ENCODE measurements around the gene CCDC157. TPM values are rescaled to one million over a fixed set of nuclear protein-coding genes. Genes with fewer than 3 reads are reported as not detected.

Gene CCDC157
- polyA plus RNA-seq, 1 donor from 2014 or later, result 32.2 TPM

DNA sequence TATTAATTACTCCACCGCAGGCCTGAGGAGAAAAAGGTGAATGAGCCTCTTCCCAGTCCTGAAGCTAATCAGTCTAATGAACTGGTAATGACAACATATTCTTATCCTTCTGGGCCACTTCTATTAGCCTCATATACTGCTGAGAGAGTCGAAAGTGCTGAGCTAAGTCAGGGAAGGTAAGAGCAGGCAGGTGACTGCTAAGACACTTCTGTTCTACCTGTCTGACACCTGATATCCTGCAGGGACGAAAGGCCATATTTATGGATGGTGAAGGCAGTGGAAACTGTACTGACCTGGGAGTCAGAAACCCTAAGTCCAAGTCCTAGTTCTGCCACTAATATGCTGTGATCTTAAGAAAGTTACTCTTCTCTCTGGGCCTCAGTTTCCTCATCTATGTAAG, 33.6 kb upstream of the CCDC157 start:
- Histone ChIP-seq H3F3A (ENCODE audit: insufficient read depth, low read length, poor library complexity, severe bottlenecking) (no peaks in the 10 kb centered on the region), H3K9ac (ENCODE audit: low read length) (no peak overlapping the region), H3K79me2 (replicated peaks; ENCODE audit: insufficient read depth, low read length) (no peaks in the 10 kb centered on the region), H3K4me3 (ENCODE audit: low read length) (no peak overlapping the region), H3K27ac (ENCODE audit: low read length) (no peak overlapping the region), H3K27me3 (ENCODE audit: insufficient read depth, low read depth, low read length) (no peaks in the 10 kb centered on the region), H3K4me2 (ENCODE audit: low read length) (no peak overlapping the region), H3K9me2 (ENCODE audit: insufficient read depth, low read length) (no peaks in the 10 kb centered on the region), H3K36me3 (ENCODE audit: insufficient read depth, low read length) (no peaks in the 10 kb centered on the region), H4K20me1 (ENCODE audit: insufficient read depth) (no peaks in the 10 kb centered on the region), H2AFZ (ENCODE audit: low read depth, low read length) (no peak overlapping the region), H3K9me3 (ENCODE audit: low read length) (no peaks in the 10 kb centered on the region)
- TF ChIP-seq, protein P1, sequence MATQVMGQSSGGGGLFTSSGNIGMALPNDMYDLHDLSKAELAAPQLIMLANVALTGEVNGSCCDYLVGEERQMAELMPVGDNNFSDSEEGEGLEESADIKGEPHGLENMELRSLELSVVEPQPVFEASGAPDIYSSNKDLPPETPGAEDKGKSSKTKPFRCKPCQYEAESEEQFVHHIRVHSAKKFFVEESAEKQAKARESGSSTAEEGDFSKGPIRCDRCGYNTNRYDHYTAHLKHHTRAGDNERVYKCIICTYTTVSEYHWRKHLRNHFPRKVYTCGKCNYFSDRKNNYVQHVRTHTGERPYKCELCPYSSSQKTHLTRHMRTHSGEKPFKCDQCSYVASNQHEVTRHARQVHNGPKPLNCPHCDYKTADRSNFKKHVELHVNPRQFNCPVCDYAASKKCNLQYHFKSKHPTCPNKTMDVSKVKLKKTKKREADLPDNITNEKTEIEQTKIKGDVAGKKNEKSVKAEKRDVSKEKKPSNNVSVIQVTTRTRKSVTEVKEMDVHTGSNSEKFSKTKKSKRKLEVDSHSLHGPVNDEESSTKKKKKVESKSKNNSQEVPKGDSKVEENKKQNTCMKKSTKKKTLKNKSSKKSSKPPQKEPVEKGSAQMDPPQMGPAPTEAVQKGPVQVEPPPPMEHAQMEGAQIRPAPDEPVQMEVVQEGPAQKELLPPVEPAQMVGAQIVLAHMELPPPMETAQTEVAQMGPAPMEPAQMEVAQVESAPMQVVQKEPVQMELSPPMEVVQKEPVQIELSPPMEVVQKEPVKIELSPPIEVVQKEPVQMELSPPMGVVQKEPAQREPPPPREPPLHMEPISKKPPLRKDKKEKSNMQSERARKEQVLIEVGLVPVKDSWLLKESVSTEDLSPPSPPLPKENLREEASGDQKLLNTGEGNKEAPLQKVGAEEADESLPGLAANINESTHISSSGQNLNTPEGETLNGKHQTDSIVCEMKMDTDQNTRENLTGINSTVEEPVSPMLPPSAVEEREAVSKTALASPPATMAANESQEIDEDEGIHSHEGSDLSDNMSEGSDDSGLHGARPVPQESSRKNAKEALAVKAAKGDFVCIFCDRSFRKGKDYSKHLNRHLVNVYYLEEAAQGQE (IDR thresholded peaks at IDR 0.05; ENCODE audit: borderline replicate concordance), result no peak
- TF ChIP-seq TAF1 (IDR thresholded peaks at IDR 0.05; ENCODE audit: low read depth) (no peak), EZH2 (IDR thresholded peaks at IDR 0.05; ENCODE audit: borderline replicate concordance, insufficient read depth, low read length, poor library complexity, severe bottlenecking) (no peak), POLR2AphosphoS5 (IDR thresholded peaks at IDR 0.05) (no peak), SMC3 (conservative IDR thresholded peaks at IDR 0.05; ENCODE audit: poor library complexity) (no peak), EP300 (conservative IDR thresholded peaks at IDR 0.05; ENCODE audit: poor library complexity, severe bottlenecking) (no peak), MXI1 (conservative IDR thresholded peaks at IDR 0.05; ENCODE audit: poor library complexity, severe bottlenecking) (no peak), RAD21 (conservative IDR thresholded peaks at IDR 0.05) (no peak)
- TF ChIP-seq, protein P2, sequence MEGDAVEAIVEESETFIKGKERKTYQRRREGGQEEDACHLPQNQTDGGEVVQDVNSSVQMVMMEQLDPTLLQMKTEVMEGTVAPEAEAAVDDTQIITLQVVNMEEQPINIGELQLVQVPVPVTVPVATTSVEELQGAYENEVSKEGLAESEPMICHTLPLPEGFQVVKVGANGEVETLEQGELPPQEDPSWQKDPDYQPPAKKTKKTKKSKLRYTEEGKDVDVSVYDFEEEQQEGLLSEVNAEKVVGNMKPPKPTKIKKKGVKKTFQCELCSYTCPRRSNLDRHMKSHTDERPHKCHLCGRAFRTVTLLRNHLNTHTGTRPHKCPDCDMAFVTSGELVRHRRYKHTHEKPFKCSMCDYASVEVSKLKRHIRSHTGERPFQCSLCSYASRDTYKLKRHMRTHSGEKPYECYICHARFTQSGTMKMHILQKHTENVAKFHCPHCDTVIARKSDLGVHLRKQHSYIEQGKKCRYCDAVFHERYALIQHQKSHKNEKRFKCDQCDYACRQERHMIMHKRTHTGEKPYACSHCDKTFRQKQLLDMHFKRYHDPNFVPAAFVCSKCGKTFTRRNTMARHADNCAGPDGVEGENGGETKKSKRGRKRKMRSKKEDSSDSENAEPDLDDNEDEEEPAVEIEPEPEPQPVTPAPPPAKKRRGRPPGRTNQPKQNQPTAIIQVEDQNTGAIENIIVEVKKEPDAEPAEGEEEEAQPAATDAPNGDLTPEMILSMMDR (IDR thresholded peaks at IDR 0.05; ENCODE audit: poor library complexity, severe bottlenecking), result no peak

DNA sequence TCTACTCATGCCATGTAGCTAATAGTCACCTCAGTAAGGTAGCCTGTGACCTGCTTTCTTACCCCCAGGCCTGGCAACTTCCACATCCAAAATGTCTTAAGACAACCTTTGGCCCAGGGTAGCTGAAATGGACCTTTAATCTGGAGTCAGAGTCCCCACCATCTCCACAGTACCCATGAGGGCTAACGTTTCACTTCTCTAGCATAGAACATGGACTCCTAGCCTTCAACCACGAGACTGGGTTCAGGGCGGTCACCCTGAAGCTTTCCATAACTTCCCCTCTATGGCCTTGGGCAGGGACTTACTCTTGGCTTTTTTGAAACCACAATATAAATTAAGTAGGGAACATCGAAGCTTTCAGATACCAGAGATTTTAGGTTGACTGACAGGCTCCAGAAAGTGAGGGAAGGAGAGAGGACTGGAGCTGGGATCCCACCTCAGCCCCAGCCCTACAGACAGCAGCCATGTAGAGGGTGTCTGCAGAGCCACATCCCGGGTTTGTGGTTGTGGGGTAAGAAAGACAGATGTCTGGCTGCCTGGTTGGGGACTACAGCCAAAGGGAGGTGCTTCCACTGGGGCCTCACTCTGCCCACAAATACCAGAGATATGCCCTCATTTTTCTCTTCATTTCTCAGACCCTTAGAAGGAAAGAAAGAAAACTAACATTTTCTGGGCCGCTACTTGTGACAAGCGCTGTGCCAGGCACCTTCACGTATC, 32.6 kb upstream of the CCDC157 start:
- no peak overlapping the region for H3K4me2 ChIP-seq (ENCODE audit: low read length)
- H3K9ac ChIP-seq (ENCODE audit: low read length), result no peak overlapping the region
- TF ChIP-seq EP300 (conservative IDR thresholded peaks at IDR 0.05; ENCODE audit: poor library complexity, severe bottlenecking), result no peak
- TF ChIP-seq, protein P2 (IDR thresholded peaks at IDR 0.05; ENCODE audit: poor library complexity, severe bottlenecking), result no peak
- no peak for TF ChIP-seq EZH2 (IDR thresholded peaks at IDR 0.05; ENCODE audit: borderline replicate concordance, insufficient read depth, low read length, poor library complexity, severe bottlenecking)
- no peak for TF ChIP-seq POLR2AphosphoS5 (IDR thresholded peaks at IDR 0.05)
- TF ChIP-seq, protein P1 (IDR thresholded peaks at IDR 0.05; ENCODE audit: borderline replicate concordance), result no peak
- TF ChIP-seq TAF1 (IDR thresholded peaks at IDR 0.05; ENCODE audit: low read depth), result no peak
- TF ChIP-seq RAD21 (conservative IDR thresholded peaks at IDR 0.05), result no peak
- TF ChIP-seq MXI1 (conservative IDR thresholded peaks at IDR 0.05; ENCODE audit: poor library complexity, severe bottlenecking), result no peak
- no peak for TF ChIP-seq SMC3 (conservative IDR thresholded peaks at IDR 0.05; ENCODE audit: poor library complexity)
- H3K4me3 ChIP-seq (ENCODE audit: low read length), result no peak overlapping the region
- no peaks in the 10 kb centered on the region for H3K9me2 ChIP-seq (ENCODE audit: insufficient read depth, low read length)
- H4K20me1 ChIP-seq (ENCODE audit: insufficient read depth), result no peaks in the 10 kb centered on the region
- no peak overlapping the region for H2AFZ ChIP-seq (ENCODE audit: low read depth, low read length)
- no peaks in the 10 kb centered on the region for H3K79me2 ChIP-seq (replicated peaks; ENCODE audit: insufficient read depth, low read length)
- H3K36me3 ChIP-seq (ENCODE audit: insufficient read depth, low read length), result no peaks in the 10 kb centered on the region
- H3F3A ChIP-seq (ENCODE audit: insufficient read depth, low read length, poor library complexity, severe bottlenecking), result no peaks in the 10 kb centered on the region
- H3K9me3 ChIP-seq (ENCODE audit: low read length), result no peaks in the 10 kb centered on the region
- H3K27me3 ChIP-seq (ENCODE audit: insufficient read depth, low read depth, low read length), result no peaks in the 10 kb centered on the region
- no peak overlapping the region for H3K27ac ChIP-seq (ENCODE audit: low read length)
